HG03571 (cell line): Measurements from ENCODE around the gene NAV3.

Source experiments
- ATAC-seq: cut with Tn5 transposase; IDR thresholded peaks from one replicate; pipeline ENCODE4 v1.9.1; 2021; ENCODE audit not compliant: unreplicated experiment

Gene NAV3

DNA sequence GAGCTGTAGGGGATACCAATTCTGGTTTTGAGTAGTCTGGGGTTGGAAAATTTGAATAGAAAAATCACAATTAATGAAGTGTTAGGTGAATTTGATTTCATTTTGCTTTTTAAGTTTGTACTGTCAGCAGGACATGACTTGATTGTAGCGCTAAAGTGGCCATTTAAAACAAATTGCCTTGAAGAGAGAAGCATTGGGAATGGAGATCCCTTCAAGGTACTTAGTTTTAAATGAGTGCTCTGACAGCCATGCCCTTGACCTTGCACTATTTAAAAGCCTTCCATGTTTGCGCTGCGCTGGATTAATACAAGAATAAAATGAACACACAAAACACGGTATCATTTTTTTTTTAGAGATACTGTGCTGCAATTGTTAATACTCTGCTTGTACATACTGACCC, 345.9 kb downstream of the NAV3 start:
- ATAC-seq: no peak

DNA sequence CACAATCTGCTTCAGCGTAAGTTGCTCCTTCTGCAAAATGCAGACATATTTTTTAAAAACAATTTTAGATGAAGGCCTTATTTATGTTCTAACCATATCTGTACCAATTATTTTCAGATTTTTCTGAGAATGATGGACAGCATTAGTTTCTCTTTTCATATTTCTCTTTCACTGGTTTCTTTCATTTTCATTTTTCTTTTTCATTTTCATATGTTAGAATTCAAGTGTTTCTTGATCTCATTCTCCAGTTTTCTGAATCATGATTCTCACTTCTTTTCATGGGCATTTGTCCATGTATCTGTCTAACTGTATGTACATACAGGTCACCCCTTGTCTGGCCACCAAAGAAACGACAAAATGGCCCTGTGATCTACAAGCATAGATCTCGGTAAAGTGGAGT, 346.6 kb downstream of the NAV3 start:
- ATAC-seq: no peak

GRCh38 chr12:78179346-78179745, 348.7 kb downstream of the NAV3 start:
- no peak for ATAC-seq

GRCh38 chr12:78181544-78182162, 351.0 kb downstream of the NAV3 start:
- ATAC-seq: no peak

GRCh38 chr12:78183824-78184223, 353.1 kb downstream of the NAV3 start:
- no peak for ATAC-seq

GRCh38 chr12:78185109-78185508, 354.4 kb downstream of the NAV3 start:
- ATAC-seq: no peak

- ATAC-seq: no peak
Observed at GRCh38 chr12:78185651-78186050, 355.0 kb downstream of the NAV3 start.

GRCh38 chr12:78186670-78187069, 356.0 kb downstream of the NAV3 start:
- no peak for ATAC-seq

GRCh38 chr12:78187741-78188140, 357.0 kb downstream of the NAV3 start:
- no peak for ATAC-seq

DNA sequence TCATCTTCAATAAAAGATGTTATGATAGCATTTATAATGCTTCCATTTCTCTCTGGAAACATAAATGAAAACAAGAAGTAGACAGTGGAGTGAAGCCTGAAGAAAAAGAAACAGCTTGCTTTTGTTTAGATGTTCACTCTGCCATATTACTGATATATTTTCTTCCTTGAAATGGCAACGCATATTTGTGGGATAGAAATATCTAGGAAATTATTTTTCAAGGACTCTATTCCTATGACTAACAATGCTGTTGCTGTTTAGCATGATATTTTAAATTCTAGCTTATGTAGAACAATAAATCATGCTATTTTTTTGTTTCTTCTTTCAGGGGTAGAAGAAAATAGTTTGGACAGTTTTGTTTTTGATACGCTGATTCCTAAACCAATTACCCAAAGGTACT, 359.0 kb downstream of the NAV3 start:
- ATAC-seq: no peak

DNA sequence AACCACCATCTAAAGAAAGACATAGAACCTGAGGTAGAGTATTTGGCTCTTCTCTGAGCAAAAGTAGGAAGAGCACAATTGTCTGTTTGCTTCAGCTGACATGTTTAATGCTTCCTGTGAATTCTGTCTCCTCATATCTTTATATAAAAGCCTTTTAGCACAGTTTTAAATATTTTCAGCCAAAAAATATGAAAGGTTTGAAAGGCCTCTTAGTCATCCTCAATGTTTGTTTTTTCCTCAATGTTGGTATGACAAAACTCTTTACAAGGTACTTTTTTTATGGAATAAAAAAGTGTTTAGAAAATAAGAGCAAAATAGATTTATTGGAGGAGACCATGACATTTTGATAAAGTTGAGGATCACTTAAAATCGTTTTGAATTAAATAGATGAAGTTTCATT, 360.9 kb downstream of the NAV3 start:
- no peak for ATAC-seq

GRCh38 chr12:78192979-78193378, 362.3 kb downstream of the NAV3 start:
- no peak for ATAC-seq

DNA sequence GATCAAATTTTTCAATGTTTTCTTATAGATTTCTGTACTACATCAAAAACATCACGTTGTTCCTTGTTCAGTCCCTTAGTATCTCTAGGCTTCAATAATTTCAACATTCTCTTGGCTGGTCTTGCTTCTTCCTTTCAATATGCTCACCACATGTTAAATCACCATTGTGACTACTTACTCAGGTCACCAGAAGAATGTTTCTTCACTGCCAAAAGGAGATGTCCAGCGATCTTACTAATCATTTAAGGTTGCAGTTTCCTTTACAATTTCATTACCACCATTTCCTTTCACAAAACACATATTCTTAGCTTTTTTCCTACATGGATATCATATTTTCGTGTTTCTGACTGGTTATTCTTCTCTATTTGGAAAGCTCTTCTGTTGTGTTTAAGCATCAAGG, 363.8 kb downstream of the NAV3 start:
- ATAC-seq: no peak

GRCh38 chr12:78198896-78199295, 368.2 kb downstream of the NAV3 start:
- ATAC-seq: no peak

GRCh38 chr12:78199926-78200325, 369.2 kb downstream of the NAV3 start:
- no peak for ATAC-seq

GRCh38 chr12:78204926-78205325, 374.2 kb downstream of the NAV3 start:
- ATAC-seq: no peak

- no peak for ATAC-seq
Observed at GRCh38 chr12:78208092-78208491, 377.4 kb downstream of the NAV3 start.

GRCh38 chr12:78209846-78210505, 379.3 kb downstream of the NAV3 start:
- ATAC-seq: no peak

DNA sequence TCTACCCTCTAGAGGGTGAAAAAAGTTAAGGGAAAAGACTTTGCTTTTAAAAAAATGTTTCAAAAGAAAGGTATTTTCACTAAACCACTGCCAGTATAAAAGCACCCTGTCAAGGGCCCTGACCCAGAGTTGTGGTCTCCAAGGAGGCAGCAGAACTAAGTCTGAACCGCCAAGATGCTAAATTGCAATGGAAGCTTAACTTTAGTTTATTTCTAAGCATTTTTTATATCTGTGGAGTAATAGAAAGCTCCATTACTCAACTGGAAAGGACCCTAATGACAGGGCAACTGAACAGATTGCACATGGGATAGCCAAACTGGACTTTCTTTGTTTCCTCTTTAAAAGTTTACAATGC, 379.8 kb downstream of the NAV3 start:
- no peak for ATAC-seq

GRCh38 chr12:78210894-78211302, 380.2 kb downstream of the NAV3 start:
- no peak for ATAC-seq

GRCh38 chr12:78220811-78221210, 390.1 kb downstream of the NAV3 start:
- ATAC-seq: no peak

- no peak for ATAC-seq
Observed at GRCh38 chr12:78224154-78224553, 393.5 kb downstream of the NAV3 start.

GRCh38 chr12:78226763-78227162, 396.1 kb downstream of the NAV3 start:
- ATAC-seq: no peak
